ENCODE measurements around the gene PRSS22.

The PRSS22 gene

DNA sequence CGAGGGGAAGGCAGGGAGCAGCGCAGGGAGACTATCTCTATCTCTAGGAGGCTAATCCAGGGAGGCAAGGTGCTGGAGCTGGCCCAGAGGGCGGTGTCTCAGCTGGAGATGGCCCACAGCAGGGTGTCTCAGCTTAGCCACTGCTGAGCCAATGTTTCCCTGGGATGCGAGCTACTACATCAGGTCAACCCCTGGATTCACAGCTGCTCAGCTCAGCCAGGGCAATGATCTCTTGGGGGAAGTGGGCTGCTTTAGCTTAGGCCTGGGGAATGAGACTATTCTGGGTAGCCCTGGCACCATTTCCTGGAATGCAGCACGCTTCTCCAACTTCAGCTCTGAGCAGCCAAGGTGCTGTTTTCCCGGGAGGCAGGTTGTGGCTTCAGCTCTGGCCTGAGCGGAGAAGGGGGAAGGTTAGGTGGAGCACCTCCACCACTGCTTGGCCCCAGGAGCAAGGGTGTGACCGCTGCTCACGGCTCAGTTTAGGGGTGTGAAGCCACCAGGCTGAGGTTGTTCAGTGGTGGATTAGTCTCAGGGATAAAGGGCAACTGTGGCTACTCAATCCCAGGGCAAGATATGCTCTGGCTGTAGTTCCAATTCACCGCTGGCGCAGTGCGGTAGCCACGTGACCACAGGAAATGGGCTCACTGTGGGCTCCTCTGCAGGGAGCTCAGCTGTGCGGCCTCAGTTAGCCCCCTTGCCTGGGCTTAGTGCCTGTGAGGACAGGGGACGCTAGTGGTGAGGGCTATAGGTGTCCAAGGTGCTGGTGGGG, 46.1 kb downstream of the PRSS22 start:
- no peak for DNase-seq

GRCh38 chr16:2810651-2811050, 47.3 kb downstream of the PRSS22 start:
- DNase-seq: no peak

DNA sequence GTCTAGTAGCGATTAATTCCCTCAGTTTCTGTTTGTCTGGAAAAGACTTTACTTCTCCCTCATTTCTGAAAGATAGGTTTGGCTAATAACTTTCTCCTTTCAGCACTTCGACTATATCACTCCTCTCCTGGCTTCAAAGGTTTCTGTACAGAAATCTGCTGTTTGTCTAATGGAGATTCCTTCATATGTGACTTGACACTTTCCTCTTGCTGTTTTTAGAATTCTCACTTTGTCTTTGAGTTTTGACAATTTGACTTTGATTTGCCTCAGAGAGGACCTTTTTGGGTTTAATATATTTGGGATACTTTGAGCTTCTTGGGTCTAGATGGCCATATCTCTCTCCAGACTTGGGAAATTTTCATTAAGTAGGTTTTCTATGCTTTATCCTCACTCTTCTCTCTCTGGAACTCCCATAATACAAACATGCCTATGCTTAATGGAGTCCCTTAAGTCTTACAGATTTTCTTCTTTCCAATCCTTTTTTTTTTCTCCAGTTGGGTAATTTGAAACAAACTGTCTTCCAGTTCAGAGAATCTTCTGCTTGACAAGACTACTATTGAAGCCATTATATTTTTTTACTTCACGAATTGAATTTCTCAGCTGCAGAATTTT, 48.7 kb downstream of the PRSS22 start:
- no peak for DNase-seq

DNA sequence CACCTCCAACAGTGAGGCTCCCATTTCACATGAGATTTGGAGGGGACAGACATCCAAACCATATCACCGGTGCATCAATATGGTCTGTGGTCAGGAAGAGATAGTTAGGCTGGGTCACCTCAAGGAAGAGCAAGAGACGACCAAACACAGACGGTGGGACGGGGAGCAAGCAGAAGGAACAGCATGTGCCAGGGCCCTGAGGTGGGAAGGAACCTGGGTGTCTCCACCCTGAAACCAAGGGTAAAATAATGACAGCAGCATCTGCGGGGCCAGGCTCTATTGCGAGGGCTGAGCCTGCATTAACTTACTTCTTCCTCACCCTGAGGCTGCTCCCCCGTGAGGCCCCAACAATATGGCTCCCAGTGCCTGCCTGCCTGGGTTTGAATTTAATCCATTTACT, 49.8 kb downstream of the PRSS22 start:
- no peak for DNase-seq

GRCh38 chr16:2806286-2806685, 51.7 kb downstream of the PRSS22 start:
- DNase-seq: no peak

GRCh38 chr16:2804728-2805127, 53.2 kb downstream of the PRSS22 start:
- no peak for DNase-seq

GRCh38 chr16:2803545-2804195, 54.3 kb downstream of the PRSS22 start:
- DNase-seq: no peak
